SU-DHL-6 (cell line): ENCODE data around the gene MAD2L1BP.

ENCODE experiments used
- CTCF ChIP-seq: fragments of 200-600 bp; sonication (generic); IDR thresholded peaks from one replicate; pipeline ENCODE4 v1.5.1; 2017; ENCODE audit warnings: antibody characterized with exemption, mild to moderate bottlenecking, low read length, moderate library complexity; ENCODE audit not compliant: insufficient read depth, poor library complexity, severe bottlenecking
- EZH2phosphoT487 ChIP-seq: fragments of 200-600 bp; sonication (generic), shearing (Covaris generic); conservative IDR thresholded peaks from 2 replicates; pipeline ENCODE4 v1.6.1; 2018; ENCODE audit warnings: mild to moderate bottlenecking, antibody characterized with exemption, low read length, moderate library complexity, mixed read lengths

GRCh38 chr6:43616725-43617472, 18.7 kb upstream of the MAD2L1BP start:
- TF ChIP-seq CTCF (no peak), EZH2phosphoT487 (no peak)
